Thymus (tissue), 14 donors: ENCODE data around the gene HAUS8. TPM values are rescaled to one million over a fixed set of nuclear protein-coding genes. Genes with fewer than 3 reads are reported as not detected.

Experiments used
- DNase-seq, 9 donors: peaks; one replicate each; pipeline ENCODE4 v3.0.0-alpha.2; 2013; ENCODE audit warnings: low spot score in 9 of 9, low read depth in 6 of 9, missing footprints in 1 of 9
- H3K27ac ChIP-seq, 2 donors: one replicate each; pipeline ENCODE4 v1.5.1; 2013; ENCODE audit warnings: control low read depth in 1 of 2, low read depth in 1 of 2, low read length in 1 of 2, mild to moderate bottlenecking in 1 of 2, moderate library complexity in 1 of 2
- H3K27me3 ChIP-seq, 2 donors: one replicate each; pipeline ENCODE4 v1.5.1; 2013; ENCODE audit warnings: low read length in 1 of 2; ENCODE audit not compliant: control insufficient read depth in 2 of 2, insufficient read depth in 1 of 2
- H3K36me3 ChIP-seq, 2 donors: one replicate each; pipeline ENCODE4 v1.5.1; 2013; ENCODE audit warnings: low read length in 1 of 2, mild to moderate bottlenecking in 1 of 2, moderate library complexity in 1 of 2; ENCODE audit not compliant: control insufficient read depth in 2 of 2, insufficient read depth in 2 of 2
- H3K4me1 ChIP-seq, 2 donors: one replicate each; pipeline ENCODE4 v1.5.1; 2013; ENCODE audit warnings: low read length in 2 of 2; ENCODE audit not compliant: control insufficient read depth in 2 of 2, insufficient read depth in 2 of 2
- H3K4me3 ChIP-seq, 2 donors: one replicate each; pipeline ENCODE4 v1.5.1; 2013; ENCODE audit warnings: low read length in 2 of 2, control low read depth in 1 of 2, mild to moderate bottlenecking in 1 of 2
- H3K9me3 ChIP-seq, 2 donors: one replicate each; pipeline ENCODE4 v1.5.1; 2013; ENCODE audit warnings: low read length in 1 of 2, mild to moderate bottlenecking in 1 of 2; ENCODE audit not compliant: control insufficient read depth in 2 of 2, insufficient read depth in 1 of 2
- WGBS: extraction: QIAGEN DNeasy Blood & Tissue Kit; methylation state at CpG from one replicate; pipeline ENCODE4 v1.1.7; 2013; 5-methylcytosine and 5-hydroxymethylcytosine counted together
- long read RNA-seq, 10 donors: transcript quantifications; one replicate each; lab custom pipeline, GENCODE V29; 2026
- polyA plus RNA-seq: library from polyadenylated mRNA; stranded (reverse); fragments of 200-250 nt; gene quantifications from one replicate; pipeline ENCODE4 v1.2.3, GENCODE V29; 2013
- total RNA-seq: library from RNA; stranded (reverse); fragments of 120-200 nt; gene quantifications from one replicate; pipeline ENCODE4 v1.2.4, GENCODE V29; 2013
- donor health status: healthy.

Gene HAUS8
- total RNA-seq: 12.8 TPM
- polyA plus RNA-seq: 19.5 TPM
- long read RNA-seq, donor 1: 0 reads
- long read RNA-seq, donor 2, transcript HAUS8-206 (2 exons, 675 nt): minor isoform, 5 of 21 reads
- long read RNA-seq, donor 2, transcript HAUS8-201 (11 exons, 1,568 nt): major isoform, 14 of 21 reads
- long read RNA-seq, donor 2, partial matches to known transcripts: 0 of 21 reads
- long read RNA-seq, donor 2, other reads (novel, unspliced or antisense): 0 of 21 reads
- long read RNA-seq, donor 3, partial matches to known transcripts: 0 of 8 reads
- long read RNA-seq, donor 3, other reads (novel, unspliced or antisense): 0 of 8 reads
- long read RNA-seq, donor 4, transcript HAUS8-206 (2 exons, 675 nt): major isoform, 6 of 11 reads
- long read RNA-seq, donor 4, partial matches to known transcripts: 0 of 11 reads
- long read RNA-seq, donor 4, other reads (novel, unspliced or antisense): 0 of 11 reads
- long read RNA-seq, donor 5, transcript HAUS8-206 (2 exons, 675 nt): major isoform, 6 of 11 reads
- long read RNA-seq, donor 5, partial matches to known transcripts: 0 of 11 reads
- long read RNA-seq, donor 5, other reads (novel, unspliced or antisense): 0 of 11 reads
- long read RNA-seq, donor 6, transcript HAUS8-201 (11 exons, 1,568 nt): major isoform, 8 of 9 reads
- long read RNA-seq, donor 6, partial matches to known transcripts: 0 of 9 reads
- long read RNA-seq, donor 6, other reads (novel, unspliced or antisense): 0 of 9 reads
- long read RNA-seq, donor 7, partial matches to known transcripts: 0 of 7 reads
- long read RNA-seq, donor 7, other reads (novel, unspliced or antisense): 0 of 7 reads
- long read RNA-seq, donor 8, partial matches to known transcripts: 0 of 2 reads
- long read RNA-seq, donor 8, other reads (novel, unspliced or antisense): 0 of 2 reads
- long read RNA-seq, donor 9, partial matches to known transcripts: 0 of 8 reads
- long read RNA-seq, donor 9, other reads (novel, unspliced or antisense): 0 of 8 reads
- long read RNA-seq, donor 10, transcript HAUS8-201 (11 exons, 1,568 nt): major isoform, 6 of 12 reads
- long read RNA-seq, donor 10, partial matches to known transcripts: 0 of 12 reads
- long read RNA-seq, donor 10, other reads (novel, unspliced or antisense): 0 of 12 reads

DNA sequence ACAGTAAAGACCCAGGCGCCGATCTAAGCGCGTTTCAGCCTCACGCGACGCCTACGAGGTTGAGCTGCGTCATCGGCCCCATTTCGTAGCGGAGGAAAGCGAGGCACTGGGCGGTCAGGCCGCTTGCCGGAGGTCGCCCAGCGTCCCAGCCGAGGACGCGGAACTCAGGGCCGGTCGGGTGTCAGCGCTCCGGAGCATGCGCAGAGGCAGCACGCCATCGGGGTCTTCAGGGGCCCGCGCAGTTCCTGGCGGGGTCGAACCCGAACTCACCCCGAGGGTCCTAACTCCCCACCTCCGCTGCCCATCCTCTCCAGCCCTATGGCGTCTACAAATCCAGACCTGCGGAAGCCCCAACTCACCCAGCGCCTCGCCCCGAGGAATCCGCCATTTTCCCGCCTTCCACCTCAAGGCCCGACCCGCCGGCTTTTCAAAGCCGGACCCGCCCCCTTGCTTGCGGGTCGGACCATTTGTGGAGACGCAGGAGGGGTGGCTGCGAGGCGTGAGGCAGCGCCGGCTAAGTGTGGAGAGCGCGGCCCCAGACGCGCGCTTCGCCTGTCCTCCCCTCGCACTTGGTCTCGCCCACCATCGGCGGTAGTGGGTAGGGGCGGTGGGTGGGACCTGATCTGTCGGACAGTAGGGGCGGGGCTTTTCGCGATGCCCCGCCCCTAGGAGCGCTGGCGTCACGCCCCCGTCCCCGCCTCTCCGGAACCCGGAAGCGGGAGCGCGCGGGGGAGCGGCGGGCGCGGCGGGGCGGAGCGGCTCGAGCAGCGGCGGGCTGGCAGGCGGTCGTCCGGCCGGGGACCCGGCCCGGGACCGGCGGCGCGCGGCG lies at the start of gene HAUS8, which contains the start of gene MYO9B:
Gene HAUS8, minus strand, starts transcription at position 418 of the 829 bp plus-strand sequence. Its CDS starts 30 bp downstream, at position 388.
Gene MYO9B, plus strand, starts transcription at position 743 of the 829 bp plus-strand sequence. CDS start 25,941 bp downstream, outside the sequence.
- peak within 1 kb of the TSS; percentile 80 to 88 for H3K4me3 ChIP-seq
- H3K27me3 ChIP-seq: no peaks in the 10 kb centered on the region
- H3K36me3 ChIP-seq: peaks cover 19 to 20% of the 10 kb centered on the region in 2 donors
- no peaks in the 10 kb centered on the region for H3K9me3 ChIP-seq
- peaks cover 23 to 53% of the 10 kb centered on the region in 2 donors for H3K4me1 ChIP-seq
- whole genome bisulfite sequencing: under 1% methylated on average over 103 of the region's 103 CpGs
- peak within 1 kb of the TSS; percentile 79 to 86 for H3K27ac ChIP-seq
- DNase-seq: peak; percentile 96 to 100 (median 99)

- H3K27ac ChIP-seq: peak overlapping the region; percentile 24 to 52
These were observed 48.8 kb upstream of the HAUS8 start for GRCh38 chr19:17124025-17124424.

GRCh38 chr19:17123041-17123440 lies 47.8 kb upstream of the HAUS8 start:
- Histone ChIP-seq H3K4me3 (no peak overlapping the region), H3K27me3 (no peaks in the 10 kb centered on the region), H3K27ac (peak overlapping the region in 1 of 2 donors; percentile 2), H3K4me1 (peaks cover 10 to 41% of the 10 kb centered on the region in 2 donors), H3K9me3 (peaks cover 0 to 8% of the 10 kb centered on the region in 2 donors), H3K36me3 (peaks cover 15 to 18% of the 10 kb centered on the region in 2 donors)
- DNase-seq: no peak
- WGBS: 78% methylated on average over 2 of the region's 2 CpGs

More at GRCh38 chr19:17124025-17124424, 48.8 kb upstream of the HAUS8 start:
- Histone ChIP-seq H3K4me3 (no peak overlapping the region), H3K36me3 (peaks cover 17 to 18% of the 10 kb centered on the region in 2 donors), H3K27me3 (no peaks in the 10 kb centered on the region), H3K4me1 (peaks cover 10 to 41% of the 10 kb centered on the region in 2 donors), H3K9me3 (peaks cover 0 to 8% of the 10 kb centered on the region in 2 donors)
- 93% methylated on average over 1 of the region's 1 CpG for WGBS
- no peak for DNase-seq

DNA sequence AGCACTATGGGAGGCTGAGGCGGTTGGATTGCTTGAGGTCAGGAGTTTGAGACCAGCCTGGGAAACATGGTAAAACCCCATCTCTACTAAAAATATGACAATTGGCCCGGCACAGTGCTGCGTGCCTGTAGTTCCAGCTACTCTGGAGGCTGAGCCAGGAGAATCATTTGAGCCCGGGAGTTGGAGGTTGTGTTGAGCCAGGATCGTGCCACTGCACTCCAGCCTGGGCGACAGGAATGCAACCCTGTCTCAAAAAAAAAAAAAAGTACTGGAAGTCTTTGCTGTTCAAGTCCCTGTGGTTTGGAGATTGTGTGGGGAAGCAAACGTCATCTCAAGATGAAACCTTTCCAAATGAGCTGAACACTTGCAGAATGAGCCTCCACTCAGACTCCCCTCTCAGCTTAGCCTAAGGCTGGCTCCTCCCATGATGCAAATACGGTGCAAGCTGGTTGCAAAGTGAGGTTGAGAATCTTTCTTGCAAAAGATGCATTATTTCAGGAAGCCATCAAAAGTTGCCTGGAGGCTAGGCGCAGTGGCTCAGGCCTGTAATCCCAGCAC lies 46.6 kb upstream of the HAUS8 start:
- H3K4me3 ChIP-seq: no peak overlapping the region
- DNase-seq: peak in 1 of 9 donors; percentile 13
- H3K9me3 ChIP-seq: peaks cover 0 to 8% of the 10 kb centered on the region in 2 donors
- H3K27ac ChIP-seq: peak overlapping the region in 1 of 2 donors; percentile 40
- peaks cover 10 to 41% of the 10 kb centered on the region in 2 donors for H3K4me1 ChIP-seq
- H3K27me3 ChIP-seq: no peaks in the 10 kb centered on the region
- peaks cover 9 to 18% of the 10 kb centered on the region in 2 donors for H3K36me3 ChIP-seq
- 80% methylated on average over 9 of the region's 9 CpGs for WGBS

GRCh38 chr19:17118957-17119356 lies 43.7 kb upstream of the HAUS8 start:
- WGBS: 98% methylated on average over 5 of the region's 5 CpGs
- H3K36me3 ChIP-seq: peaks cover 9 to 29% of the 10 kb centered on the region in 2 donors
- no peak overlapping the region for H3K27ac ChIP-seq
- H3K27me3 ChIP-seq: no peaks in the 10 kb centered on the region
- H3K9me3 ChIP-seq: peaks cover 0 to 15% of the 10 kb centered on the region in 2 donors
- DNase-seq: no peak
- peaks cover 0 to 19% of the 10 kb centered on the region in 2 donors for H3K4me1 ChIP-seq
- no peak overlapping the region for H3K4me3 ChIP-seq

- Histone ChIP-seq H3K9me3 (peaks cover 0 to 8% of the 10 kb centered on the region in 2 donors), H3K36me3 (peaks cover 14 to 32% of the 10 kb centered on the region in 2 donors), H3K27ac (peak overlapping the region in 1 of 2 donors; percentile 68), H3K4me3 (no peak overlapping the region), H3K27me3 (no peaks in the 10 kb centered on the region), H3K4me1 (peaks cover 0 to 6% of the 10 kb centered on the region in 2 donors)
- 94% methylated on average over 14 of the region's 14 CpGs for WGBS
- no peak for DNase-seq
These were observed 41.9 kb upstream of the HAUS8 start for GRCh38 chr19:17116996-17117702.

DNA sequence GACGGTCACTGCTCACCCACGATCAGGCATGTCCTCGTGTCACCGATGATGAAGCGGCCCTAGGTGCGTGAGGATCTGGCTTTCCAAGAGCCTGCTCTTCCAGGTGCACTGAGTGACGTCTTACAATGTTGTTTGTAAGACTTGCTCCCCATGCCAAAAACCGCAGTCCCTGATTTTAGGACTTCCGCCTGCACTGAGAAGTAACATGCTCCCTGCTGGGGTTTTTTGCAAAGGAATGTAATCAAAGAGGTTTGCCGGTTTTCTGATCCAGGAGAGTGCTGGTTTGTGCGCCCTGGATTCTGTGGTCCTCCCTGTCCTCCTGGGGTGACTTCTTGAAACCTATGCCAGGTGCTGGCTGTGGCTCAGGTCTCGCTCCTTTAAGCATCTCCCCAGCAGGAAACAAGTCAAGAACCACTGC lies 39.2 kb upstream of the HAUS8 start:
- no peak overlapping the region for H3K4me3 ChIP-seq
- WGBS: 94% methylated on average over 12 of the region's 12 CpGs
- H3K27ac ChIP-seq: peak overlapping the region in 1 of 2 donors; percentile 17

More for the DNA sequence above, 39.2 kb upstream of the HAUS8 start:
- no peaks in the 10 kb centered on the region for H3K27me3 ChIP-seq
- peaks cover 0 to 8% of the 10 kb centered on the region in 2 donors for H3K9me3 ChIP-seq
- DNase-seq: no peak
- peaks cover 30 to 50% of the 10 kb centered on the region in 2 donors for H3K36me3 ChIP-seq
- peaks cover 0 to 13% of the 10 kb centered on the region in 2 donors for H3K4me1 ChIP-seq
